Endometrium (tissue), 2 donors: ENCODE results near the gene SULT2A1.
"Not testable (repeated sequence)": the region's sequence is repeated elsewhere in the genome, so short reads cannot be mapped to it uniquely, and the experiment has no call there.

Experiments used
- FAIRE-seq: peaks from 2 replicates; lab custom pipeline; 2012; peaks lifted over from hg19 to GRCh38; lab: Jason Lieb, UNC
- donor health status: control.
- donor health status: control.

The SULT2A1 gene, protein sequence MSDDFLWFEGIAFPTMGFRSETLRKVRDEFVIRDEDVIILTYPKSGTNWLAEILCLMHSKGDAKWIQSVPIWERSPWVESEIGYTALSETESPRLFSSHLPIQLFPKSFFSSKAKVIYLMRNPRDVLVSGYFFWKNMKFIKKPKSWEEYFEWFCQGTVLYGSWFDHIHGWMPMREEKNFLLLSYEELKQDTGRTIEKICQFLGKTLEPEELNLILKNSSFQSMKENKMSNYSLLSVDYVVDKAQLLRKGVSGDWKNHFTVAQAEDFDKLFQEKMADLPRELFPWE

DNA sequence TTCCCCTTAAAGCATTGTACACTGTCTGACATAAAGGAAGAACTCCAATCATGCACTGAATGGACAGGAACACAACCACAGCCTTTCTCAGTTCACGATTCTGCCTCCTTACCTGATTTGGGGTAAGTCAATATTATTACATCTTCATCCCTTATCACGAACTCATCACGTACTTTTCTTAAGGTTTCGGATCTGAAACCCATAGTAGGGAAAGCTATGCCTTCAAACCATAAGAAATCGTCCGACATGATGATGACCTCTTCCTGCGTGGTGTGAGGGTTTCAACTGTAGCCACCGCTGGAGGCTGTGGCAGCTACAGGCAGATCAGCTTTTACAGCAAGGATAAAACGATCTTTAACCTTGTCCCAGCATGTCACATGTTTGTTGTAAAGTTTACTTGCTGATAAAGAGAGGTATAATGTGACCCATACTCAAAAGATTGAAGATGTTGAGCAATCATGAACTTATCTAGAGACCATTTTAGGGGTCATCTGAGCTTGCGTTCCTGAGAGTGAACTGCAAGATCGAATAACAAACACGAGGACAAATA lies at the start of gene SULT2A1:
Gene SULT2A1, minus strand, starts transcription at position 306 of the 550 bp plus-strand sequence. Its CDS starts 58 bp downstream, at position 248.
- no peak for FAIRE-seq

DNA sequence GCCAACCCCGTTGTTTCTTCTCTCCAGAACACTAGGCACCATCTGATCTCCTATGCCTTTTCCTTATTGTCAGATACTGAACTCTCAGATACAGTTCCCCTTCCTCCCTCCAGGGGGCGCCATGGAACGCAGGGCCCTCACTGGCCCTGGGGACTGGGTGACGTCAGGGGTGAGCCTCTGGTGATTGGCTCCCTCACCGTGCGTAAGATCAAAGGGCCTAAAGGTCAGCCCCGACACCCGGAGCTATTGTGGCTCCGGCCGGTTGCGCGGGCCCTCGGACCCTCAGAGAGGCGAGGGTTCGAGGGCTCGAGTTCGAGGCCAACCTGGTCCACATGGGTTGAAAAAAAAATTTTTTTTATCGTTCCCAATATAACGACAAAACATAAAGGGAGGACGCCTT lies 42.5 kb upstream of the SULT2A1 start:
- FAIRE-seq: not testable (repeated sequence)

DNA sequence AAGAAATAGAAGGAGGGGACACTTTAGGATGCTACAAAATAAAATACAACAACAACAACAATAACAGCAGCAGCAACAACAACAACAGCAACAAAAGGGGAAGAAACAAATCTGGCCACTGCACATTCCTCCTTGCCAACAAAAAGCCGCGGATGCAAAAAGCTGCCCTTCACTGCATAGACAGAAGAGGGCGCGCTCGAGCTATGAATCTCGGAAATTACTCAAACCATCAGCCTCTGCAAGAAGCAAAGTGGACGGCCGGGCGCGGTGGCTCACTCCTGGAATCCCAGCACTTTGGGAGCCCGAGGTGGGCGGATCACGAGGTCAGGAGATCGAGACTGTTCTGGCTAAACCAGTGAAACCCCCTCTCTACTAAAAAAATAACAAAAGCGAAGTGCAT lies 34.0 kb upstream of the SULT2A1 start:
- FAIRE-seq: not testable (repeated sequence)

DNA sequence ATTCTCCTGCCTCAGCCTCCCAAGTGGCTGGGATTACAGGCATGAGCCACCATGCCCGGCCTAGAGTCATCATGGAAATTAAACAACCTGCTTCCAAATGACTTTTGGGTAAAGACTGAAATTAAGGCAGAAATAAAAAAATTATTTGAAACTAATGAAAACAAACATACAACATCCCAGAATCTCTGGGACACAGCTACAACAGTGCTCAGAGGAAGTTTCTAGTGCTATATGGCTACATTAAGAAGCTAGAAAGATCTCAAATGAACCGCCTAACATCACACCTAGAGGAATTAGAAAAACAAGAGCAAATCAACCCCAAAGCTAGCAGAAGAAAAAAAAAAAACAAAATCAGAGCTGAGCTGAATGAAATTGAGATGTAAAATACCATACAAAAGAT lies 24.1 kb upstream of the SULT2A1 start:
- not testable (repeated sequence) for FAIRE-seq

DNA sequence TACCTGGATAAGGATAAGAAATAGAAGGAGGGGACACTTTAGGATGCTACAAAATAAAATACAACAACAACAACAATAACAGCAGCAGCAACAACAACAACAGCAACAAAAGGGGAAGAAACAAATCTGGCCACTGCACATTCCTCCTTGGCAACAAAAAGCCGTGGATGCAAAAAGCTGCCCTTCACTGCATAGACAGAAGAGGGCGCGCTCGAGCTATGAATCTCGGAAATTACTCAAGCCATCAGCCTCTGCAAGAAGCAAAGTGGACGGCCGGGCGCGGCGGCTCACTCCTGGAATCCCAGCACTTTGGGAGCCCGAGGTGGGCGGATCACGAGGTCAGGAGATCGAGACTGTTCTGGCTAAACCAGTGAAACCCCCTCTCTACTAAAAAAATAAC lies 23.2 kb upstream of the SULT2A1 start:
- not testable (repeated sequence) for FAIRE-seq

DNA sequence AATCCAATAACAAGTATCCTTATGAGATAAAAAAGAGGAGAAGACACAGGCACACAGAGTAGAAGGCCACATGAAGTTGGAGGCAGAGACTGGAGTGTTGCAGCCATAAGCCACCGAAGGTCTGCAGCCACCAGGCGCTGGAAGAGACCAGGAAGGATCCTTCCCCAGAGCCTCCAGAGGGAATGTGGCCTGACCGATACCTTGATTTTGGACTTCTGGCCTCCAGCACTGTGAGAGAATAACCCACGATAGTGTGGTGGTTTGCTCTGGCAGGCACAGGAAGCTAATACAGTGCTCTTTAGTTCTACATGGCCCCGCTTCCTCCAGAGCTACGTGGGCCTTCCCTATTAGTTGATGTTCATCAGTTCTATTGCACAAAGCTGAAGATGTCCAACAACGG lies 15.3 kb upstream of the SULT2A1 start:
- no peak for FAIRE-seq

DNA sequence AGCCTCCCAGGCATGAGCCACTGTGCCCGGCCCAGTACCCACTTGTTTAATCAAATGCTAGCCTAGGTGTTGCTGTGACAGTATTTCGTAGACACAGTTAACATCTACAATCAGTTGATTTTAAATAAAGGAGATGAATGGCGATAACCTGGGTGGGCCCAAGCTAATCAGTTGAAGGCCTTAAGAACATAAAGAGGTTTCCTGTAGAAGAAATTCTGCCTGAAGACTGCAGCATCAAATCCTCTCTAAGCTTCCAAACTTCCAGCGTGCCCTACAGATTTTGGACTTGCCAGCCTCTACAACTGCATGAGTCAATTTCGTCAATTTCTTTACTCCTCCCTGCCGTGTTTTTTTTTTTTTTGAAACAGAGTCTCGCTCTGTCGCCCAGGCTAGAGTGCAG lies 13.2 kb upstream of the SULT2A1 start:
- FAIRE-seq: no peak

DNA sequence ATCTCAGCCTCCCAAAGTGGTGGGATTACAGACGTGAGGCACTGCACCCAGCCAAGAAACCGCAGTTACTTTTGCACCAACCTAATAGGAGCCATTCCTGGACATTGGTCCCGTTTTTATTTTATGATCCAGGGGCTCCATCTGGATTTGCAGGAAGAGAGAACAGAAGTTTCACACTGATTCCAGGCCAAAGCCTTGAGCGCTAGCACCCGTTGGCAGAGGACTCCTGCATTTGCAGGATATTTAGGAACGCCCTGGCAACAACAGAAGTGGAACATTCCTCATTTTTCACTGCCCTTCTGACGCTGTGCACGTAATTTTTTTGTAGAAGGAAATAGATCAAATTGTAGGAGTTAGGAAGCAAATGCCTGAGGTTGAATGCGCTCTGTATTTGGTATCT lies 11.7 kb upstream of the SULT2A1 start:
- no peak for FAIRE-seq

DNA sequence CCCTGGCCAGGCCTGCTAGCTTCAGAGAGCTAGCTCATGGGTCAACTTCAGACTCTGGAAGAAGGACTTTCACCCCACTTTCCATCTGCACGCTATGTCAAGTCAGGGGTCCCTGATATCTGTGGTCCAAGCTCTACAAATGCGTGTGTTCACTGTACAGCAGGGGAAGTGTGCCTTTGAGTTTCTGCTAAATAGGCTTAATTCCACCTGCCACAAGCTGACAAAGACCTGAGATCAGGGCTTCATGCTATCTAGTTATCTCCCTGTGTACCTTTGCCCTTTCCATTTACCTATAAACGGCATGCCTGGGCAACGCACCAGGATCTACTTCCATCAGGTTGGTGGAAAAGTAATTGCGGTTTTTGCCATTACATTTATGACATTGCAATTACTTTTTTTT lies 10.7 kb upstream of the SULT2A1 start:
- FAIRE-seq: no peak

DNA sequence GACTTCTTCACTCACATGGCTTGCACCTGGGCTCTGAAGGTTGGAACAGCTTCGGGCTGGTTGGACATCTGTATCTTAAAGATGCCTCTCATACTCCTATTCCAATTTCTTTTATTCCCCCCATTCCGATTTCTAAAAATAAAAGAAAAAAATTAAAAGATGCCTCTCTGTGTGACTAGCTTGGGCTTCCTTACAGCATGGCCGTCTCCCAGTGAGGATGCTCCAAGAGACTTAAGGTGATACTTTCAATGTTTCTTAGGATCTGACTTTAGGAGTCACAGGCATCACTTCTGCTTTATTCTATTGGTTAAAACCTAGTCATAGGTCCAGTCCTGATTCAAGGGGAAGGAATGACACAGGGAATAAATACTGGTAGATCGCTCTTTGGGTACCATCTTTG lies 9.9 kb upstream of the SULT2A1 start:
- FAIRE-seq: no peak

DNA sequence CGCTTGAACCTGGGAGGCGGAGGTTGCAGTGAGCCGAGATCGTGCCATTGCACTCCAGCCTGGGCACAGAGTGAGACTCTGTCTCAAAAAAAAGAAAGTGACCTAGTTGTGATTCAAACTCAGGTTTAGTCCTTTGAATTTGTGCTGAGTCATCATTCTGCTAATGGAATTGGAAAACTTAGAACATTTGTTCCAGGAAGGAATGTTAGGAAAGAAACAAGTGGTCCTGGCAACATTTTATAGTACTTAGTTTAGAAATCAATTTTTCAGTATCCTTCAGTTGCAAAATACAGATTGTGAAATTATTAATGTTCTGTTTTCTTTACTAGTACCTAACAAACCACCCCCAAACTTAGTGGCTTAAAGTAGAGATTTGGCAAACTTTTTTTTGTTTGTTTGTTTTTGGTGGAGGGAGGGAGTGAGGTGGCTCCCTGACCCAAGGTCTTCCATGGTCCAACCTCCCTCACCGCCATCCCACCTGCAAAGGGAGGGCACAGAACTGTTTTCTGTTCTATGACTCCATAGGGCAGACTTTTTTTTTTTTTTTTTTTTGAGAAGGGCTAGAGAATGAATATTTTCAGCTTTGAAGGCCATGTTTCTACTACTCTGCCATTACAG lies 9.2 kb upstream of the SULT2A1 start:
- no peak for FAIRE-seq

DNA sequence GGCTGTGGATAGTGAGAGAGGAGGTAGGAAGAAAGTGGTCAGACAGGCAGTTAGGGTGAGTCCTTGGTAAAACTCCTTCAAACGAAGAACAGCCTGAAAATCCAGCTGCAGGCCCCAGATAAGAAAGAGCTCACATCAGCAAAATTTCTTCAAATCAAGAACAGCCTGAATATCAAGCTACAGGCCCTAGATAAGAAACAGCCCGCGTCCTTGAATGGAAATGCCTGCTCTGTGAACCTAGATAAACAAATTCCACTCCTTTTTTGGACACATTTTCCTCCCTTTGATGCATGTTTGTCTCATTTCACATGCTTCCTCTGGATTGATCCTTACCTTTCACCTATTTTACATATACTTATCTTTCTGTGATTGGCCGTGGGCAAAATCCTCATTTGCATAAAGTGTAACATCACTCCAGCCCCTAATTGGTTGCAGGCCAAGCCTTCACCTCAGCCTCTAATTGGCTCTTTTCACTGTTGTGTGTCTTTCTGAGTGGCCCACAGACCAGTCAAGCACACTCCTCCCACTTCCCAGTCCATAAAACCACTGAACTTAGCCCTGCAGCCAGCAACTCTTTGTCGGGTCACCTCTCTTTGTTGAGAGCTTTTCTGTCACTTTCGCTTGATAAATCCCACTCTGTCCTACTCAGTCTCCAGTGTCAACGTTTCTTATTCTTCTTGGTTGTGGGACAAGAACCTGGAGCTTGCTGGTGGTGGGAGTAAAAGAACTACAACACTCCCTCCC lies 6.0 kb upstream of the SULT2A1 start:
- no peak for FAIRE-seq

DNA sequence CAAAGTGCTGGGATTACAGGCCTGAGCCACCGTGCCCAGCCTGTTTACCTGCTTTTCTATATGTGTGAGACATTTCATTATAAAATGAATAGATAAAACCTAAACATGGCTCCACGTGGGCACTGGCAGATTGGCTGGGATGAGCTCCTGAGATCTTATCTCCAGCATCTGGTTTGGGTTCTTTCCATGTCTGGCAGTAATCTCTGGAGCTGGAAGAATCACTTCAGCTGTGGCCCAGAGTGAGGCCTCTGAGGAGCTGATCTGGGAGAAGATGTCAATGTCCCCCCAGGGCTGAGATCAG lies 5.5 kb upstream of the SULT2A1 start:
- FAIRE-seq: no peak

DNA sequence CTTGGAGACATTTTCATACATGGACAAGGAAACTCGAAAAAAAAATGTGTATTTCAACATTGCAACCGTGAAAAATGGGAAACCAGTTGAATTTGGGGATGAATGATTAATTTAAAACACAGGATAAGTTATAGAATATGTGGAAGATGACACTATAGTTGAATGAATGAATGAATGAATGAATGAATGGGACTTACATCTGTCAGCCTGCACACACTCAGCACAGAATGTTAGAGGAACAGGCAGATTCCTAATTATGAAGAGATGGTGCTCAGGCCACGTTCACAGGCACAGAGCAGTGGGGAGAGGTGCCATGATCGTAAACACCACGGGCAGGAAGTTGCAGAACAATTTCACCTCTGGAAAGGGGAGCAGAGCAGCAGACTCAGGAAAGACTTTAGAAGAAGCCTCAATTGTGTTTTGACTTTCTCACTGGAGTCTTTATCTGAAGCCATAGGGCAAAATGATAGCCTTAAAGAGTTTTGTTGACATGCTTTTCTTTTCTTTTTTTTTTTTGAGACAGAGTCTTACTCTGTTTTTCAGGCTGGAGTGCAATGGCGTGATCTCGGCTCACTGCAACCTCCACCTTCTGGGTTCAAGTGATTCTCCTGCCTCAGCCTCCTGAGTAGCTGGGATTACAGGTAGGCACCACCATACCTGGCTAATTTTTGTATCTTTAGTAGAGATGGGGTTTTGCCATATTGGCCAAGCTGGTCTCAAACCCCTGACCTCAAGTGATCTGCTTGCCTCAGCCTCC lies 4.9 kb upstream of the SULT2A1 start:
- FAIRE-seq: no peak

DNA sequence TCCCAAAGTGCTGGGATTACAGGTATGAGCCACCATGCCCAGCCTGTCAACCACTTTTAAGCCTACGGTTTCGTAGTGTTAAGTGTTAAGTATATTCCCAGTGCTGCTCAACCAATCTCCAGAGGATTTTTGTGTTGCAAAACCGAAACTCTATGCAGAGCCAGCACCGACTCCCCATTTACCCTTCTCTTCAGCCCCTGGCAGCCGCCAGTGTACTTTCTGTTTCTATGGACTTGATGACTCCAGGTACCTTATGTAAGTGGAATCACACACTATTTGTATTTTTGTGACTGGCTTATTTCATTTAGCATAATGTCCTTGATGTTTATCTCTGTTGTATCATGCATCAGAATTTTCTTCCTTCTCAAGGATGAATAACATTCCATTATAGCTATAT lies 1.1 kb downstream of the SULT2A1 start:
- no peak for FAIRE-seq

DNA sequence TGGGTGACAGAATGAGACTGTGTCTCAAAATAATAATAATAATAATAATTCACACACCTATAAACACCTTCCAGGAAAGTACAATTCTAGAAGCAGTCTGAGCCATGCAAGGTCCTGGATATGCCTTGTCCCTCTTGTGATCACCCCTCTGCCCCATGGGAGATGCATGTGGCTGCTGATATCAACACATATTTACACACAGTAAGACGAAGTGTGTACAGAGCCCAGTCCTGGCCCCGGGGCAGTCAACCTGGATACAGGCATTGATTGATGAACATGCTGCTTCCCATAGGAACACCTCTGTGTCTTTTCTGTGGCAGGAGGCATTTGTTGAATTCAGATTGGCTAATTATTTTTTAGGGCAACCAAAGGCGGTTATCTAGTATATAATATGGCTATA lies 3.2 kb downstream of the SULT2A1 start:
- FAIRE-seq: no peak

DNA sequence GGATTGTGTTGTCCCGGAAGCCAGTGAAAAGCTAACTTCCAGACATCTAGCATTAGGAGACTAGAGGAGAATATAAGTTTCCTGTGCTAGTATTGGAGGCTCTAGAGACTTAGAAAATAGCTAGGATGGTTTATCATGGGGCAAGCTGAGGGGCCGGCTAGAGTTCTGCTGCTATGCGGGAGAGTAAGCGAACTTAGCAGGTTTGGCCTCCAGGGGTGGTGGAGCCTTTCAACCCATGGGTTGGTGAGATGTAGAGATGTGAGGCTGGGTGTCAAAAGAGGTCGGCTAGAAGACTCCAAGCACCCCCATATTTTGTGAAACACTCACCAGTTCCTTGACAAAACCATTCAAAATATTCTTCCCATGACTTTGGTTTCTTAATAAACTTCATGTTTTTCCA lies 4.4 kb downstream of the SULT2A1 start:
- FAIRE-seq: no peak

DNA sequence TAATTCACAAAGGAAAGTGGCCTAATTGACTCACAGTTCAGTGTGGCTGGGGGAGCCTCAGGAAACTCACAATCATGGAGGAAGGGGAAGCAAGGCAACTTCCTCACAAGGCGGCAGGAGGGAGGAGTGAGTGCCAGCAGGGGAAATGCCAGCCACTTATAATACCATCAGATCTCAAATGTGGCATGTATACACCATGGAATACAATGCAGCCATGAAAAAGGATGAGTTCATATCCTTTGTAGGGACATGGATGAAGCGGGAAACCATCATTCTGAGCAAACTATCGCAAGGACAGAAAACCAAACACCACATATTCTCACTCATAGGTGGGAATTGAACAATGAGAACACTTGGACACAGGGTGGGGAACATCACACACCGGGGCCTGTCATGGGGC lies 6.7 kb downstream of the SULT2A1 start:
- FAIRE-seq: not testable (repeated sequence)

DNA sequence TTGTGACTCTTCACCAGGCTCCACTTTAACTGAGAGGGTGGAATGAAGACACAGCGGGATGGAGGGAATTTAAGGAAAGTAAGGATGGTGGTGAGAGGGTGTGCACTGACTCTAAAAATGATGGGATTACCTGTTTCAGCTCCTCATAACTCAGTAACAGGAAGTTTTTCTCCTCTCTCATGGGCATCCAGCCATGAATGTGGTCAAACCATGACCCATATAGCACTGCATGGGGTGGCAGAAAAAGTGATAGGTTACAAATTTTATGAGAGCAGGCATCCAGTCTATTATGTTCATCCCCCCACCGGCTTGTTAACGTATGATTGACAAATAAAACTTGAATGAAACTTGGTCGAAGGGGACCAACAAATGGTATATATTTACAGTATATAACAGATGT lies 7.2 kb downstream of the SULT2A1 start:
- no peak for FAIRE-seq

DNA sequence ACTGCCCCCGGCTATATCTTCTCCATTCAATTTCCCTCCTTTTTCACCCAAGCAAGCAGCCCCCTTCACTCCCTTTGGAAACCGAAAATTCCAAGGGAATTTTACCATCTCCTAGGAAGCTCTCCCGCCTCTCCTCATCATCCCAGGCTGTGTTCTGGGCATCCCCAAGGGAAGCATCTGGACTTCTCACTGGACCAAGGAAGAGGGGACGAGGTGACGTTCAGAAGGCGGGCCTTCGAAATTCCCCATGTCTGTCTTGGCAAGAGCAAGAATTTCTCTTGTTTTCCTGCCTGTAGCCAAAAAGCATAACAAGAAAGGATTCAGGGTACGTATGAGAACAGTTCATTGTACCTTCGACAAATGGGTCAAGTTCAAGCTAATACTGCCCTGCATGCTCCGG lies 20.9 kb downstream of the SULT2A1 start:
- FAIRE-seq: no peak

DNA sequence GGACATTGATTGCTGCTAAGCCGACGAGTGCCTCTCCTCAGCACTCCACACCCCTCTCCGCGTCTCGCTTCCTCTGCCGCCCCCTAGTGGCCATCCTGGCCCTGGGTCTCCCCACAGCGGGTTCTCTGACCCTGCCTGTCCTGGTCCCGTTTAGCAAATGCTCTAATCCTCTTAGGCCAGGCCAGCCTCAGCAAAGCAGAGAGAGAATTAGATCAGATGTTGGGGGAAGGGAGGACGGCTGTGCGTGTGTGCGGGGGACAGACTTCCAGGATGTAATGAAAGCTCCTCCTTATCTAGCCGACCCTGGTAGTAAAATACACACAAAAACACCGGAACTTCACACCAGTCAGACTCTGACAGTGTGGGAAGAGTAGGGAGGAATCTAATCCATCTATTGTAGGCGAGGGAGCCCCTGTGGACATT lies 22.6 kb downstream of the SULT2A1 start:
- FAIRE-seq: no peak

DNA sequence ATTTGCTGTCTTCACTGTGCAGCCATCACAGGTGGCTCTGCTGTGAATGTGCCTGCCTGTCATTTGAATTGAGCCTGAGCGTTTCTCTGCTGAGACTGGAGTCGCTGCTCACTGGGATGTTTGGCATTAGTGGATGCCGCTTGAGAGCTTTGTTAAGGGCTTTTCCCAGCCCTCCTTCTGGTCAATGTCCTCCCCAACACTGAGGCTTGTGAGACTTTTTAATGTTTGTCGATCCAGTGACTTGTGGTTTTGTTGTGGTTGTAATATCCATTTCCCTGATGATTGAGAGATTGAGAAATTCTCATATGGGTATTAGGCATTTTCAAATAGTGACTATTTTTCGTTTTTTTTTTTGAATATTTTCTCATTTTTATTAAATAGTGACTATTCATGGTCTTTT lies 24.5 kb downstream of the SULT2A1 start:
- FAIRE-seq: no peak
